ENCODE data around the gene MBD4.
A peak's percentile ranks its signal among the peaks of the same experiment; 100 is the strongest.
"Not testable (repeated sequence)": the region's sequence is repeated elsewhere in the genome, so short reads cannot be mapped to it uniquely, and the experiment has no call there.

MBD4 gene

GRCh38 chr3:129384594-129385323 lies 55.0 kb downstream of the MBD4 start:
- CTCF ChIA-PET, result interaction anchor here (1.4 to 2.4 kb wide), 4 partner anchors 13 to 549 kb away, joined by 4 to 20 read pairs (median 10); no protein-coding TSS in a partner anchor
- TF ChIP-seq CTCF (IDR thresholded peaks at IDR 0.05; ENCODE audit: insufficient read depth, low read length, missing control alignments), result no peak
- POLR2A ChIA-PET, result interaction anchor here (1.3 kb wide), 1 partner anchor 68 kb away, joined by 4 read pairs; a partner anchor contains a TSS
- DNase-seq (ENCODE audit: low read depth, low spot score), result no peak
- no peak overlapping the region for H3K4me3 ChIP-seq (ENCODE audit: low read depth, low read length)

GRCh38 chr3:129384103-129384502 lies 55.6 kb downstream of the MBD4 start:
- CTCF ChIA-PET, result interaction anchor here (0.7 to 2.4 kb wide), 19 partner anchors 9 to 550 kb away, joined by 3 to 20 read pairs (median 4); partner anchors contain the start of gene PLXND1
- H3K4me3 ChIP-seq (ENCODE audit: low read depth, low read length); DNase-seq (ENCODE audit: low read depth, low spot score); POLR2A ChIA-PET: not testable (repeated sequence)

GRCh38 chr3:129383292-129383860 lies 56.4 kb downstream of the MBD4 start:
- no peak for DNase-seq (ENCODE audit: low read depth, low spot score)
- POLR2A ChIA-PET, result interaction anchor here (0.7 kb wide), 1 partner anchor 22 kb away, joined by 3 read pairs; no protein-coding TSS in a partner anchor
- CTCF ChIA-PET, result interaction anchor here (0.6 to 2.4 kb wide), 46 partner anchors 8 to 558 kb away, joined by 3 to 20 read pairs (median 4); partner anchors contain the start of genes EFCAB12 and PLXND1
- no peak overlapping the region for H3K4me3 ChIP-seq (ENCODE audit: low read depth, low read length)
- TF ChIP-seq CTCF (IDR thresholded peaks at IDR 0.05; ENCODE audit: insufficient read depth, low read length, missing control alignments), result peak; percentile 86

GRCh38 chr3:129382366-129382765 lies 57.4 kb downstream of the MBD4 start:
- TF ChIP-seq CTCF (IDR thresholded peaks at IDR 0.05; ENCODE audit: insufficient read depth, low read length, missing control alignments), result no peak
- CTCF ChIA-PET, result interaction anchor here (1.0 to 2.0 kb wide), 11 partner anchors 9 to 109 kb away, joined by 3 to 9 read pairs (median 5); no protein-coding TSS in a partner anchor
- DNase-seq (ENCODE audit: low read depth, low spot score), result no peak
- POLR2A ChIA-PET, result no interaction called here
- H3K4me3 ChIP-seq (ENCODE audit: low read depth, low read length), result no peak overlapping the region
